Fibroblast of pulmonary artery (primary cell): Measurements from ENCODE around the gene ABHD4.
"Not testable (repeated sequence)": the region's sequence is repeated elsewhere in the genome, so short reads cannot be mapped to it uniquely, and the experiment has no call there.

Source experiments
- DNase-seq: peaks from one replicate; pipeline ENCODE4 v3.0.0-alpha.2; 2010; ENCODE audit warnings: low read depth
- H3K4me3 ChIP-seq: replicated peaks from 2 replicates; pipeline ENCODE4 v1.5.1; 2011; ENCODE audit warnings: low read depth, mild to moderate bottlenecking, control low read depth, low read length, moderate library complexity
- CTCF ChIP-seq: IDR thresholded peaks from 2 replicates; pipeline ENCODE4 v1.5.1; 2011; ENCODE audit warnings: mild to moderate bottlenecking, control low read depth, low read length, inconsistent platforms; ENCODE audit errors: missing control alignments

Gene ABHD4

DNA sequence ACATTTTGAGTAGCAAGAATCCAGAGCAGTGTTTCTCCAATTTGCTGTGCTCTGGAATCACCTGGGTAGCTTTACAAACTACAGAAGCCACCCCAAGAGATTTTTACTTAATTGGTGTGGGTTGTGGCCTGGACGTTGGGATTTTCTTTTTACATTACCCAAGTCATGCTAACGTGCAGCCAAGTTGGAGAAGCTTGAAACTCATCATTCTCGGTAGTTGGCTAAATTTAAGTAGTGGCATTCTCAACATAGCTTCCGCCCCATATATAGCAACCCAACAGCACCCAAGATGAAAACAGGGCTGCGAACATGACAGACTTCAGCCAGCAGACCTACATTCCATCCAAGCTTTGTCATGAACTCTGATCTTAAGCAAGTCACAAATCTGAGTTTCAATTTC, 34.1 kb upstream of the ABHD4 start:
- DNase-seq = no peak
- no peak overlapping the region for H3K4me3 ChIP-seq

GRCh38 chr14:22564463-22564862, 33.6 kb upstream of the ABHD4 start:
- no peak for TF ChIP-seq CTCF
- H3K4me3 ChIP-seq = no peak overlapping the region
- no peak for DNase-seq

More for the DNA sequence above, 34.1 kb upstream of the ABHD4 start:
- no peak for TF ChIP-seq CTCF

- H3K4me3 ChIP-seq = no peak overlapping the region
- DNase-seq = no peak
- no peak for TF ChIP-seq CTCF
Measured at GRCh38 chr14:22565391-22565945, 32.6 kb upstream of the ABHD4 start.

DNA sequence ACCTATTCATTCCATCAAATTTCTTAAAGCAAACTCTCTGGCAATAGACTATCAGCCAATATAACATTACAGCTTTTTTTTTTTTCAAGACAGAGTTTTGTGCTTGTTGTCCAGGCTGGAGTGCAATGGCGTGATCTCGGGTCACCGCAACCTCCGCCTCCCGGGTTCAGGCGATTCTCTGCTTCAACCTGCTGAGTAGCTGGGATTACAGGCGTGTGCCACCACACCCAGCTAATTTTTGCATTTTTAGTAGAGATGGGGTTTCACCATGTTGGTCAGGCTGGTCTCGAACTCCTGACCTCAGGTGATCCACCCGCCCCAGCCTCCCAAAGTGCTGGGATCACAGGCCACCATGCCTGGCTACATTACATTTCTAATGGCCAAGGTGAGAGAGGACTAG, 31.8 kb upstream of the ABHD4 start:
- DNase-seq, H3K4me3 ChIP-seq: not testable (repeated sequence)

DNA sequence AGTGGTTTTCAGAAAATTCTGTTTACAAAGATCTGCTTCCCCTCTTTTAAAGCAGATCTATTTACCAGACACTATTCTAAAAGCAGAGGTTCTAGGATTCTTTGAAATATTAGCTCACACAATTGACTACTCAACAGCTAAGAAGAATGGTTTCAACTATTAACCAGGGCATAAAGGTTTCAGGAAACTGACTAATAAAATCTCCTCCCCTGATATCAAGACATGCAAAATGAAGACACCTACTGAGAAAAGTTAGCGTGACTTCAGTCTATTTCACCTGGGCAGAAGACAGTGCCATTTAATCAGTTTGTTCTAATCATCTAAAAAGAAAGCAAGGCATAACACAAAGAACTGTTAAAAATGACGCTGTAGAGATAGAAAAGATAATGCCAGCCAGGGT, 31.3 kb upstream of the ABHD4 start:
- no peak for DNase-seq
- TF ChIP-seq CTCF = no peak
- H3K4me3 ChIP-seq = no peak overlapping the region

DNA sequence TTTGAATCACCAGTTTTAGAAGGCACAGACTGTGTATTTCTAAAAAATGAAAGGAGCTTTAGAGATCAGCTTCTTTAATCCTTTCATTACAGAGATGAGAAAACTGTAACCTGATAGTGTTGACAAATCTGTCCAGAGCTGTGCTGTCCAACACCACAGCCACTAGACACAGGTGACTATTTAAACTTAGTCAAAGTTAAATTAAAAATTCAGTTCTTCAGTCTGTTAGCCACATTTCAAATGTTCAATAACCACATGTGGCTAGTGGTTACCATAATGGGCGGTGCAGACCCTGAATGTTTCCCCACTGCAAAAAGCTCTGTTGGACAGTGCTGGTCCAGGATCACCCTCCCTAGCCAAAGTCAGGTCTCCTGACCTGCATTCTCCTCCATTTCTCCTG, 30.7 kb upstream of the ABHD4 start:
- TF ChIP-seq CTCF = no peak

GRCh38 chr14:22569106-22569736, 28.9 kb upstream of the ABHD4 start:
- TF ChIP-seq CTCF = no peak
- no peak for DNase-seq
- no peak overlapping the region for H3K4me3 ChIP-seq

More for the DNA sequence above, 30.7 kb upstream of the ABHD4 start:
- no peak for DNase-seq
- no peak overlapping the region for H3K4me3 ChIP-seq
